GM23338 (cell line): ENCODE results near the gene BCAS3. TPM values are rescaled to one million over a fixed set of nuclear protein-coding genes. Genes with fewer than 3 reads are reported as not detected.
A peak's percentile ranks its signal among the peaks of the same experiment; 100 is the strongest.

ENCODE experiments used
- ATAC-seq: fragments of 200-7000 bp; cut with Tn5 transposase; 3 replicates; pipeline ENCODE4 v1.9.1; 2020
- DNase-seq: peaks from one replicate; pipeline ENCODE4 v3.0.0-alpha.2; 2015; ENCODE audit warnings: low spot score
- H2AFZ ChIP-seq: fragments of 200-600 bp; sonication (generic); 2 replicates; pipeline ENCODE4 v1.8.0; 2016; ENCODE audit warnings: antibody characterized with exemption, mild to moderate bottlenecking, moderate library complexity
- H3F3A ChIP-seq: fragments of 200-600 bp; sonication (generic); replicated peaks from 2 replicates; pipeline ENCODE4 v1.8.0; 2017; ENCODE audit warnings: antibody characterized with exemption, mixed run types, low read depth
- H3K27ac ChIP-seq: fragments of 200-600 bp; sonication (generic); 2 replicates; pipeline ENCODE4 v1.6.1; 2016; ENCODE audit warnings: low read depth
- H3K27me3 ChIP-seq: fragments of 200-600 bp; sonication (generic); 2 replicates; pipeline ENCODE4 v1.8.0; 2016; ENCODE audit warnings: mild to moderate bottlenecking, mixed run types, moderate library complexity; ENCODE audit not compliant: insufficient read depth
- H3K36me3 ChIP-seq: fragments of 200-600 bp; sonication (generic); 2 replicates; pipeline ENCODE4 v1.8.0; 2016; ENCODE audit warnings: mild to moderate bottlenecking; ENCODE audit not compliant: insufficient read depth
- H3K4me1 ChIP-seq: fragments of 200-600 bp; sonication (generic); 2 replicates; pipeline ENCODE4 v1.8.0; 2016; ENCODE audit warnings: mild to moderate bottlenecking, moderate library complexity; ENCODE audit not compliant: insufficient read depth
- H3K4me2 ChIP-seq: fragments of 200-600 bp; sonication (generic); 2 replicates; pipeline ENCODE4 v1.7.1; 2017; ENCODE audit warnings: mixed run types
- H3K4me3 ChIP-seq: fragments of 200-600 bp; sonication (generic); 2 replicates; pipeline ENCODE4 v1.6.1; 2016; ENCODE audit warnings: mixed run types
- H3K79me2 ChIP-seq: fragments of 200-600 bp; sonication (generic); replicated peaks from 2 replicates; pipeline ENCODE4 v1.8.0; 2017; ENCODE audit warnings: mild to moderate bottlenecking; ENCODE audit not compliant: insufficient read depth
- H3K9me2 ChIP-seq: fragments of 200-600 bp; sonication (generic); 2 replicates; pipeline ENCODE4 v1.8.0; 2017; ENCODE audit not compliant: insufficient read depth
- H4K20me1 ChIP-seq: fragments of 200-600 bp; sonication (generic); replicated peaks from 2 replicates; pipeline ENCODE4 v1.8.0; 2017; ENCODE audit warnings: mild to moderate bottlenecking; ENCODE audit not compliant: insufficient read depth
- H3K27ac Mint-ChIP-seq: 2 replicates; pipeline ENCODE4 v1.8.0; 2020; ENCODE audit warnings: inconsistent platforms, mild to moderate bottlenecking, moderate library complexity, mixed read lengths
- H3K27me3 Mint-ChIP-seq: 3 replicates; pipeline ENCODE4 v1.8.0; 2022; ENCODE audit warnings: low read depth, mild to moderate bottlenecking, moderate library complexity, mixed read lengths, inconsistent platforms; ENCODE audit not compliant: insufficient read depth, poor library complexity
- H3K36me3 Mint-ChIP-seq: 3 replicates; pipeline ENCODE4 v1.8.0; 2021; ENCODE audit warnings: low read depth, mild to moderate bottlenecking, inconsistent platforms, moderate library complexity, mixed read lengths
- H3K4me1 Mint-ChIP-seq: 3 replicates; pipeline ENCODE4 v1.8.0; 2020; ENCODE audit warnings: mild to moderate bottlenecking, inconsistent platforms, mixed read lengths
- H3K4me3 Mint-ChIP-seq: 3 replicates; pipeline ENCODE4 v1.8.0; 2021; ENCODE audit warnings: moderate library complexity, mild to moderate bottlenecking, inconsistent platforms, mixed read lengths
- H3K9me3 Mint-ChIP-seq: 3 replicates; pipeline ENCODE4 v1.8.0; 2020; ENCODE audit warnings: moderate library complexity, mild to moderate bottlenecking, inconsistent platforms, mixed read lengths
- CREB1 ChIP-seq: fragments of 250-450 bp; sonication (Bioruptor Pico); IDR thresholded peaks from 2 replicates; pipeline ENCODE4 v1.5.0; 2020; ENCODE audit warnings: low read depth, mild to moderate bottlenecking, moderate library complexity
- EZH2phosphoT487 ChIP-seq: fragments of 200-600 bp; sonication (generic); IDR thresholded peaks from one replicate; pipeline ENCODE4 v1.8.1; 2018; ENCODE audit warnings: antibody characterized with exemption; ENCODE audit not compliant: unreplicated experiment
- JUNB ChIP-seq: IDR thresholded peaks from one replicate; pipeline ENCODE4 v1.6.1; 2016; ENCODE audit warnings: antibody characterized with exemption; ENCODE audit not compliant: unreplicated experiment
- NANOG ChIP-seq: IDR thresholded peaks from 2 replicates; pipeline ENCODE4 v1.6.1; 2016; ENCODE audit warnings: antibody characterized with exemption, borderline replicate concordance
- POLR2AphosphoS5 ChIP-seq: IDR thresholded peaks from 2 replicates; pipeline ENCODE4 v1.6.1; 2016; ENCODE audit warnings: antibody characterized with exemption, low read depth
- REST ChIP-seq: IDR thresholded peaks from one replicate; pipeline ENCODE4 v1.6.1; 2018; ENCODE audit warnings: antibody characterized with exemption; ENCODE audit not compliant: unreplicated experiment
- STAT1 ChIP-seq: IDR thresholded peaks from one replicate; pipeline ENCODE4 v1.6.1; 2016; ENCODE audit warnings: antibody characterized with exemption; ENCODE audit not compliant: unreplicated experiment
- ZNF114 ChIP-seq: fragments of 250-450 bp; sonication (Bioruptor Pico); IDR thresholded peaks from 2 replicates; pipeline ENCODE4 v1.5.0; 2020; ENCODE audit warnings: mild to moderate bottlenecking, moderate library complexity
- ZNF331 ChIP-seq: fragments of 250-450 bp; sonication (Bioruptor Pico); IDR thresholded peaks from 2 replicates; pipeline ENCODE4 v1.5.0; 2020; ENCODE audit warnings: low read depth, mild to moderate bottlenecking, moderate library complexity
- polyA plus RNA-seq: library from polyadenylated mRNA; unstranded; fragments of >200 nt; fragmentation: Nextera tagmentation; extraction: Ambion mirVana; gene quantifications from 2 replicates; pipeline ENCODE4 v1.2.1, GENCODE V29; 2016
- total RNA-seq: library from RNA; depleted of rRNA; stranded (reverse); fragments of >200 nt; shearing (Covaris generic); gene quantifications from 2 replicates; pipeline ENCODE4 v1.2.3, GENCODE V29; 2014
- TF ChIP-seq, protein P1 (sequence below), 2 experiments: fragments of 200-600 bp in 1 of 2; sonication (generic) in 1 of 2; conservative IDR thresholded peaks; 2 replicates each; pipeline versions ENCODE4 v1.5.1 to v1.6.1; 2016 to 2017; ENCODE audit warnings: antibody characterized with exemption in 2 of 2, low read depth in 2 of 2, mild to moderate bottlenecking in 2 of 2, moderate library complexity in 1 of 2
- TF ChIP-seq, protein P2 (sequence below): IDR thresholded peaks from 2 replicates; pipeline ENCODE4 v1.6.1; 2016; ENCODE audit warnings: antibody characterized with exemption
- TF ChIP-seq, protein P3 (sequence below): fragments of 250-450 bp; sonication (Bioruptor Pico); IDR thresholded peaks from 2 replicates; pipeline ENCODE4 v1.5.0; 2020; ENCODE audit warnings: mild to moderate bottlenecking, moderate library complexity

The BCAS3 gene
- total and polyA plus RNA-seq, 2 experiments from 2014 or later: 8.2 to 28.0 TPM

- peaks cover 9% of the 10 kb centered on the region for H3K36me3 Mint-ChIP-seq
- Histone ChIP-seq H3K79me2 (peaks cover 21% of the 10 kb centered on the region), H3K4me2 (no peak overlapping the region), H3K4me1 (no peaks in the 10 kb centered on the region), H4K20me1 (peaks cover 10% of the 10 kb centered on the region; the same call in 1 of the 2 replicates), H3F3A (no peaks in the 10 kb centered on the region), H3K9me2 (no peaks in the 10 kb centered on the region), H3K36me3 (peaks cover 20% of the 10 kb centered on the region; the same call in 1 of the 2 replicates), H3K27me3 (no peaks in the 10 kb centered on the region), H3K27ac (0 out of 2 replicates have a peak overlapping the region, but pooled peaks have one; percentile 55), H2AFZ (no peak overlapping the region), H3K4me3 (no peak overlapping the region)
- H3K27ac Mint-ChIP-seq: no peak overlapping the region; the same call in 1 of the 2 replicates
- DNase-seq: no peak
- TF ChIP-seq, protein P1, sequence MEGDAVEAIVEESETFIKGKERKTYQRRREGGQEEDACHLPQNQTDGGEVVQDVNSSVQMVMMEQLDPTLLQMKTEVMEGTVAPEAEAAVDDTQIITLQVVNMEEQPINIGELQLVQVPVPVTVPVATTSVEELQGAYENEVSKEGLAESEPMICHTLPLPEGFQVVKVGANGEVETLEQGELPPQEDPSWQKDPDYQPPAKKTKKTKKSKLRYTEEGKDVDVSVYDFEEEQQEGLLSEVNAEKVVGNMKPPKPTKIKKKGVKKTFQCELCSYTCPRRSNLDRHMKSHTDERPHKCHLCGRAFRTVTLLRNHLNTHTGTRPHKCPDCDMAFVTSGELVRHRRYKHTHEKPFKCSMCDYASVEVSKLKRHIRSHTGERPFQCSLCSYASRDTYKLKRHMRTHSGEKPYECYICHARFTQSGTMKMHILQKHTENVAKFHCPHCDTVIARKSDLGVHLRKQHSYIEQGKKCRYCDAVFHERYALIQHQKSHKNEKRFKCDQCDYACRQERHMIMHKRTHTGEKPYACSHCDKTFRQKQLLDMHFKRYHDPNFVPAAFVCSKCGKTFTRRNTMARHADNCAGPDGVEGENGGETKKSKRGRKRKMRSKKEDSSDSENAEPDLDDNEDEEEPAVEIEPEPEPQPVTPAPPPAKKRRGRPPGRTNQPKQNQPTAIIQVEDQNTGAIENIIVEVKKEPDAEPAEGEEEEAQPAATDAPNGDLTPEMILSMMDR (conservative IDR thresholded peaks at IDR 0.05; ENCODE audit: low read depth in 2 of 2): no peak
- TF ChIP-seq JUNB (no peak), CREB1 (CRISPR knock-in tag) (no peak), STAT1 (no peak), ZNF331 (CRISPR knock-in tag) (no peak), REST (no peak), NANOG (no peak), POLR2AphosphoS5 (no peak), EZH2phosphoT487 (no peak), ZNF114 (no peak)
- TF ChIP-seq, protein P2, sequence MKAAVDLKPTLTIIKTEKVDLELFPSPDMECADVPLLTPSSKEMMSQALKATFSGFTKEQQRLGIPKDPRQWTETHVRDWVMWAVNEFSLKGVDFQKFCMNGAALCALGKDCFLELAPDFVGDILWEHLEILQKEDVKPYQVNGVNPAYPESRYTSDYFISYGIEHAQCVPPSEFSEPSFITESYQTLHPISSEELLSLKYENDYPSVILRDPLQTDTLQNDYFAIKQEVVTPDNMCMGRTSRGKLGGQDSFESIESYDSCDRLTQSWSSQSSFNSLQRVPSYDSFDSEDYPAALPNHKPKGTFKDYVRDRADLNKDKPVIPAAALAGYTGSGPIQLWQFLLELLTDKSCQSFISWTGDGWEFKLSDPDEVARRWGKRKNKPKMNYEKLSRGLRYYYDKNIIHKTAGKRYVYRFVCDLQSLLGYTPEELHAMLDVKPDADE: no peak
- TF ChIP-seq, protein P3, sequence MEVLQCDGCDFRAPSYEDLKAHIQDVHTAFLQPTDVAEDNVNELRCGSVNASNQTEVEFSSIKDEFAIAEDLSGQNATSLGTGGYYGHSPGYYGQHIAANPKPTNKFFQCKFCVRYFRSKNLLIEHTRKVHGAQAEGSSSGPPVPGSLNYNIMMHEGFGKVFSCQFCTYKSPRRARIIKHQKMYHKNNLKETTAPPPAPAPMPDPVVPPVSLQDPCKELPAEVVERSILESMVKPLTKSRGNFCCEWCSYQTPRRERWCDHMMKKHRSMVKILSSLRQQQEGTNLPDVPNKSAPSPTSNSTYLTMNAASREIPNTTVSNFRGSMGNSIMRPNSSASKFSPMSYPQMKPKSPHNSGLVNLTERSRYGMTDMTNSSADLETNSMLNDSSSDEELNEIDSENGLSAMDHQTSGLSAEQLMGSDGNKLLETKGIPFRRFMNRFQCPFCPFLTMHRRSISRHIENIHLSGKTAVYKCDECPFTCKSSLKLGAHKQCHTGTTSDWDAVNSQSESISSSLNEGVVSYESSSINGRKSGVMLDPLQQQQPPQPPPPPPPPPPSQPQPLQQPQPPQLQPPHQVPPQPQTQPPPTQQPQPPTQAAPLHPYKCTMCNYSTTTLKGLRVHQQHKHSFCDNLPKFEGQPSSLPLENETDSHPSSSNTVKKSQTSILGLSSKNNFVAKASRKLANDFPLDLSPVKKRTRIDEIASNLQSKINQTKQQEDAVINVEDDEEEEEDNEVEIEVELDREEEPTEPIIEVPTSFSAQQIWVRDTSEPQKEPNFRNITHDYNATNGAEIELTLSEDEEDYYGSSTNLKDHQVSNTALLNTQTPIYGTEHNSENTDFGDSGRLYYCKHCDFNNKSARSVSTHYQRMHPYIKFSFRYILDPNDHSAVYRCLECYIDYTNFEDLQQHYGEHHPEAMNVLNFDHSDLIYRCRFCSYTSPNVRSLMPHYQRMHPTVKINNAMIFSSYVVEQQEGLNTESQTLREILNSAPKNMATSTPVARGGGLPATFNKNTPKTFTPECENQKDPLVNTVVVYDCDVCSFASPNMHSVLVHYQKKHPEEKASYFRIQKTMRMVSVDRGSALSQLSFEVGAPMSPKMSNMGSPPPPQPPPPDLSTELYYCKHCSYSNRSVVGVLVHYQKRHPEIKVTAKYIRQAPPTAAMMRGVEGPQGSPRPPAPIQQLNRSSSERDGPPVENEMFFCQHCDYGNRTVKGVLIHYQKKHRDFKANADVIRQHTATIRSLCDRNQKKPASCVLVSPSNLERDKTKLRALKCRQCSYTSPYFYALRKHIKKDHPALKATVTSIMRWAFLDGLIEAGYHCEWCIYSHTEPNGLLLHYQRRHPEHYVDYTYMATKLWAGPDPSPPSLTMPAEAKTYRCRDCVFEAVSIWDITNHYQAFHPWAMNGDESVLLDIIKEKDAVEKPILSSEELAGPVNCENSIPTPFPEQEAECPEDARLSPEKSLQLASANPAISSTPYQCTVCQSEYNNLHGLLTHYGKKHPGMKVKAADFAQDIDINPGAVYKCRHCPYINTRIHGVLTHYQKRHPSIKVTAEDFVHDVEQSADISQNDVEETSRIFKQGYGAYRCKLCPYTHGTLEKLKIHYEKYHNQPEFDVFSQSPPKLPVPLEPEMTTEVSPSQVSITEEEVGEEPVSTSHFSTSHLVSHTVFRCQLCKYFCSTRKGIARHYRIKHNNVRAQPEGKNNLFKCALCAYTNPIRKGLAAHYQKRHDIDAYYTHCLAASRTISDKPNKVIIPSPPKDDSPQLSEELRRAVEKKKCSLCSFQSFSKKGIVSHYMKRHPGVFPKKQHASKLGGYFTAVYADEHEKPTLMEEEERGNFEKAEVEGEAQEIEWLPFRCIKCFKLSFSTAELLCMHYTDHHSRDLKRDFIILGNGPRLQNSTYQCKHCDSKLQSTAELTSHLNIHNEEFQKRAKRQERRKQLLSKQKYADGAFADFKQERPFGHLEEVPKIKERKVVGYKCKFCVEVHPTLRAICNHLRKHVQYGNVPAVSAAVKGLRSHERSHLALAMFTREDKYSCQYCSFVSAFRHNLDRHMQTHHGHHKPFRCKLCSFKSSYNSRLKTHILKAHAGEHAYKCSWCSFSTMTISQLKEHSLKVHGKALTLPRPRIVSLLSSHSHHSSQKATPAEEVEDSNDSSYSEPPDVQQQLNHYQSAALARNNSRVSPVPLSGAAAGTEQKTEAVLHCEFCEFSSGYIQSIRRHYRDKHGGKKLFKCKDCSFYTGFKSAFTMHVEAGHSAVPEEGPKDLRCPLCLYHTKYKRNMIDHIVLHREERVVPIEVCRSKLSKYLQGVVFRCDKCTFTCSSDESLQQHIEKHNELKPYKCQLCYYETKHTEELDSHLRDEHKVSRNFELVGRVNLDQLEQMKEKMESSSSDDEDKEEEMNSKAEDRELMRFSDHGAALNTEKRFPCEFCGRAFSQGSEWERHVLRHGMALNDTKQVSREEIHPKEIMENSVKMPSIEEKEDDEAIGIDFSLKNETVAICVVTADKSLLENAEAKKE (CRISPR knock-in tag): no peak
- H3K4me1 Mint-ChIP-seq: no peaks in the 10 kb centered on the region
- H3K4me3 Mint-ChIP-seq: no peak overlapping the region
- no peaks in the 10 kb centered on the region for H3K27me3 Mint-ChIP-seq
- no peaks in the 10 kb centered on the region for H3K9me3 Mint-ChIP-seq
- ATAC-seq: no peak
Observed at GRCh38 chr17:60631119-60631518, 46.5 kb upstream of the BCAS3 start.
